GM18873 (cell line): Measurements from ENCODE around the gene MAU2.

Experiments used
- ATAC-seq: cut with Tn5 transposase; IDR thresholded peaks from one replicate; pipeline ENCODE4 v1.9.1; 2021; ENCODE audit warnings: mild to moderate bottlenecking, moderate library complexity, moderate number of reproducible peaks; ENCODE audit not compliant: unreplicated experiment, low FRiP score

MAU2 gene

GRCh38 chr19:19305696-19306095, 14.9 kb upstream of the MAU2 start:
- ATAC-seq, result no peak

DNA sequence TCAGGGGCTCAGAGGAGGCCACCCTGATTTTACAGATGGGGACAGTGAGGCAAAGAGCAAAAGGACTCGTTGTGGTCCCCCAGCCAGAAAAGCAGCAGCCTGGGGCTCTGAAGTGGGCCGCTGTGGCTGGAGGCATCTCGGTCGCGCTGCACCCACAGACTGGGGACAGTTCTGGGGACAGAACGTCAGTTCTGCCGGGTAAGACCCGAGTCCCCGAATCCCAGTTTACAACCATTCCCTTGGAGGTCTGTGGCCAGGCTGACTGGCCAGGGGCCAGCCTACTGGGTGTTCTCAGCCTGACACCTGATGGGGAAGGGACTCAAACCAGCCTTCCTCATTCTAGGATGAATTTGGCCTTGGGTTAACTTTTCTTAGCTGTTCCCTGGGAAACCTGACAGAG, 14.4 kb upstream of the MAU2 start:
- ATAC-seq, result no peak

- no peak for ATAC-seq
These were observed 12.3 kb upstream of the MAU2 start for GRCh38 chr19:19308373-19308772.

GRCh38 chr19:19315444-19315843, 5.2 kb upstream of the MAU2 start:
- no peak for ATAC-seq

DNA sequence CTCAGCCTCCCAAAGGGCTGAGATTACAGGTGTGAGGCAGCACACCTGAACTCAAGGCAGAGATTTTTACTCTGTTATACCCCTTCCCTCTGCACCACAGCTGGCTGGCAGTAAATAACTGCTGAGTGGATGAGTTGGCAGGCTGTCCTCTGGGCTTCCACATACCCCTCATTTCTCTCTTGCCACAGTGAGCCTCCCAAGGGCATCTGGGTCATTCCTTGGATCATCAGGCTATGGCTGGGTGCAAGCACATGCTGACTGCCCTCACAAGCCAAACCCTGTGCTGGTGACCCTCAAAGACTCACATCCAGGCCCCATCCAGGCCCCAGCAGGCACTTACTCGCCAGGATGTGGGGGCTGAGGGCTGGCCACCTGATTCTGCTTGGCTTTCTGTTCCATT, 4.5 kb upstream of the MAU2 start:
- no peak for ATAC-seq

DNA sequence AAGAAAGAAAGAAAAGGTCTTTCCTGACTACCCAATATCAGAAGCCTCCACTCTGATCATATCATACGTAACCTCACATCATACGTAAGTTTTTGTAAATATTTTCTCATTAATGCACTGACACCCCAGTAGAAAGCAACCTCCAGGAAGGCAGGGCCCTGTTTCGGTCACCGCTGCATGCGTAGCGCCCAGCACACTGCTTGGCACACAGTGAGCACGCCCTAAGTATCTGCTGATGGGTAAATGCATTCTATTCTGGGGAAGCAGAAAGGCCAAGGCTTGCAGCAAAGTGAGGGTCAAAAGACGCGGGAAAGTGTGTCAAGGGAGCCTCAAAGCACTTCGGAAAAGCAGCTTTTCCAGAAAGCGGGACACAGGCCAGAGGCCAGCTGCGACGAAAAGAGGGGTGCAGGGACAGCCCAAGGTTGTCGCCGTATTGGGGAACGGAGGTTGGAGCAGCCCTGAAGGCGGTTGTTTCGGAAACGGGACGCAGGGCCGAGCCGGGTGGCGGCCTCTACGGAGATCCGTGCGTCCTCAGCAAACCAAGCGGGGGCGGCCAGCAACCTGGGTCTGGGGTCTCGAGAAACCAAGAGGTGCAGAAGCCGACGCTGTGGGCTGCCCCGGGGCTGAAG, 783 bp upstream of the MAU2 start:
- no peak for ATAC-seq

- no peak for ATAC-seq
These were observed 530 bp downstream of the MAU2 start for GRCh38 chr19:19321141-19321577.

DNA sequence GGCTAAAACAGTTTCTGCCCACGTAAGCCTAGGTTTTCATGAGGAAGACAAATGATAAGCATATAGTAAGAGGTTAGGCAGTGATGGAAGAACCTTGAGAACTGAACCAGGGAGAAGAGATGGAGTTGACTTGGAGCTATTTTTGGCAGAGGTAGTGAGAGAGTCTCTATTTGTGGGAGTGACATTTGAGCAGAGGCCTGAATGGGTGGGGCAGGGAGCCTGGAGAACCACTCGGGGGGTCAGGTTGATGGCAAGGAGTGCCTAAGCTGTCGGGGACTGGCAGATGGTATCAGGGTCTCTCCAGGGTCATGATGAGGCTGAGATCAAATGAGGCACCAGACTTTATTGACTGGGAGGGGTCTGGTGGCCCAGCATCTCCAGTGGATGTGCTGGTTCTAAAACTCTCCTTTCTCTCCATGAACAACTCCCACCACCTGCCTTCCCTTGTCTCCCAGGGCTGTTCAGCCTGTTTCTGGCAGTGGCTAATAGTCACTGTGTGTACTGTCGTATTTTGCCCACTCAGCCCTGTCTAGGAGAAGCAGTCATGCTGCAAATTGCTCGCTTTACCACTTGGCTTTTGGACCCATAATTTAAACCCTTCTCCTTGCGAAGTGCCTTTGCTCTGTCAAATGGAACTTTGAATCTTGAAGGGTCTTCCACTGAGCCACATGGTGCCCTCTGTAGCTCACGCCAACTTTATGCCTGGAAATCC, 3.6 kb downstream of the MAU2 start:
- ATAC-seq, result no peak

DNA sequence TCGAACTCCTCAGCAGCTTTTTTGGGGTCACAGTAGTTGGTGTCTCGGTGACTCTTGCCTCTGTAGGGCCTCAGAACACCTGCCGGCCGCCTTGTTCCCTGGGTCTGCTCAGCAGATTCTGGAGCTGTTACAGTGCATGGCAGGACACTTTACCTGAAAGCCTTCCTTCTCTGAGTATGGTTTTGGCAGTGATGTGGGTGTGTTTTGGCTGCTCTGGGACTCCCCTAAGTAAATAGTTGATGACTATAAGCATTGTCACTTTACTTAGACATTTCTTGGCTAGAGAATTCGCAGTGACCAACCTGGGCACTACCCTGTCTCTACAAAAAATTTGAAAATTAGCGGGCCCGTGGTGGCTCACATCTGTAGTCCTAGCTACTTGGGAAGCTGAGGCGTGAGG, 7.0 kb downstream of the MAU2 start:
- ATAC-seq, result no peak

DNA sequence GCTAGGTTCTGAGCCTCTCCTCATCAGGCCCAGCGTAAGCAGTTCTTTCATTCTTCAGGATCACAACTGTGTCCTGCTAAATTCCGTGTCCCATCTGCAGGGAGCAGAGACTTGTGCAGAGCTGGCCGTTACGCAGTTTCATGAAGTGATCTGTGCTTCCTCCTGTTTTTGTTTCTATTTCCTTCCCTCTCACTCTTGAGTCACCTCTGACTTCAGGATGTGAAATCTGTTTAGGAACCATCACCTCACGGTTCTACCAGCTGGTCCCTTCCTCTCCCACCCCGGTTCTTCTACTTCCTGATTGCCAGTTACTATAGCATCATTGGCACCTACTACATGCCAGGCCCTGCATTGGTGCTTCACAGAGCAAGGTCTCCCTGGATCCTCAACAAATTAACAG, 8.5 kb downstream of the MAU2 start:
- no peak for ATAC-seq

DNA sequence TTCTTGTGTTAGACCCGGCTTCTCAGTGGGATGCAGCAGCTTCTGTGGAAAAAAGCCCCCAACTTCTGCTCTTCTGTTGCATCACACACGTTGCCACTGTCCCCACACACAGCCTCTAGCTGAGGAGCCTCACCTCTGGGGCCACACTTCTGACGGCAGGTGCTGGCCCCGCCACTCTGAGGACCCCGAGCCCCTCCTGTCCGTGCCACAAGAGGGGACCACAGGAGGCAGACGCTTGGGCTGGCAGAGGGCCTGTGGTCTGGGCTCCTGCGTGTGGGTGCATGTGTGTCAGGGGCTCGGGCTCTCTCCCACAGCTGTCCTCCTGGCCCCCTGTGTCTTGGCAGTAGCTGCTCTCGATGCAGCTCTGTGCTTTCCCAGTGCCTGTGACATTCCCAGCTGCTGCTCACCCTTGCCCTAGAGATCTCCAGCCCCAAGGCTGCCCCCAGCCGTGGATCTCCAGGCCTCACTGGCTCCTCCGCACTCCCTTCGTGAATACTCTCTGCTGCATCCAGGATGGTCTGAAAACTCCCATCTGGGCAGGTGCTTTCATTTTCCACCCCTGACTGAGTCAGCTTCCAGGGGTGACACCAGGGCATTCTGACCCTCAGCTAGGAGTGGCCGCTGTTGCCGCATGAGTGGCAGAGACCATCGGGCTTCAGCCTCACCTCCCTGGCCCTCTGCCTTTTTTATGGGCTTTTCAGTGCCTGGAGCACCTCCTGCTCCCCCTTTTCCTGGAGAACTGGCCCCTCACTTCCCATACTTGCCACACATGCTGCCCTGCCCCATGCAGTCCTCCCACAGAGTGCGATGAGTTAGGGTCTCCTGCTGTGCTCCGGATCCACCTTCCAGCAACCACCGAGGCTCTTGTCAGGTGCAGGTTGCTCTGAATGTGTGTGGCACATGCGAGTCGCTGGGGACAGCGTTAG, 13.7 kb downstream of the MAU2 start:
- ATAC-seq, result no peak

- no peak for ATAC-seq
These were observed 14.3 kb downstream of the MAU2 start for GRCh38 chr19:19334989-19335344.

- ATAC-seq, result no peak
These were observed 15.0 kb downstream of the MAU2 start for GRCh38 chr19:19335408-19336158.

GRCh38 chr19:19336597-19336996, 16.0 kb downstream of the MAU2 start:
- ATAC-seq, result no peak

DNA sequence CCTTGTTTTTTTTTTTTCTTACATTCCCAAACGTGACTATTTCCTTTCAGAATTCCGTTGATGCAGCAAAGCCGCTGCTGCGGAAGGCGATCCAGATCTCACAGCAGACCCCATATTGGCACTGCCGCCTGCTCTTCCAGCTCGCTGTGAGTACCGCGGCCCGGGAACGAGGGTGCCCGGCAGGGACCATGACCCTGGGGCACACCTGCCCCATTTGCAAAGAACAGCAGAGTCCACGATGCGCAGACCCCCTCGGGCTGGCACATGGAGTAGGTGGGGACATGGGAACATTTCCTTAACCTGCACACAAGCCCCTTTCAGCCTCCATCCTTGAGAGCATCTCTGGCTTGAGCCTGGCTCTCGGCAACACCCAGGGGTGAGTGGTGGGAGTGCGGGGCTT, 16.5 kb downstream of the MAU2 start:
- no peak for ATAC-seq

DNA sequence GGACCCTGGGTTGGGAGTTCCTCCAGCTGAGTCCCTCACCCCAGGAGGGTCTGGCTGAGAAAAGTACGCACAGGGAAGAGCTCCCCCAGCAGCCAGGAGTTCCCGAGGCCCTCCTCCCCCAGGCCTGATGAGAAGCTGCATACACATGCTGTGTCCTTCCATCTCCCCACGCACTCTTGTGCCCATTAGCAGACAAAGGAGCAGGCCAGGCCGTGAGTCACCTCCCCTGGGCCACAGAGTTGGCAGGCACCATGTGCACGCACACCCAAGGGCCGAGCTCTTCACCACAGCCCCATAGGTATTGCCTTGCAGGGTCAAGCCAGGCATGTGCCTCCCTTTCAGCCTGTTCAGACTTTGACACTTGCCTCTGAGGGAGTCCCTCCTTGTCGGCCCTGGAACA, 17.5 kb downstream of the MAU2 start:
- no peak for ATAC-seq

DNA sequence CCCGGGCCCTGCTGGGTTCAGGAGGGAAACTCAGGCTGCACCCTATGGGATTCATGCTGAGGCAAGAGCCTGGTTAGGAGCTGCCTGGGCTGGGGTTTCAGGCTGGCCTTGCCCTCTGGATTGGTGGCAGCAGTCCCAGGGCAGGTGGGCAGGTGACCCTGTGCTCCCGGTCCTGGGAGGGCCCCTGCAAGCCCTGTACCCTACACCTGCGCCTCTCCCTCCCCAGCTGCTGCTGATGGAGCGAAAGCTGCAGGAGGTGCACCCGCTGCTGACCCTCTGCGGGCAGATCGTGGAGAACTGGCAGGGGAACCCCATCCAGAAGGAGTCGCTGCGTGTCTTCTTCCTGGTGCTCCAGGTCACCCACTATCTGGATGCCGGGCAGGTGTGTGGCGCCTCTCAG, 20.4 kb downstream of the MAU2 start:
- no peak for ATAC-seq

DNA sequence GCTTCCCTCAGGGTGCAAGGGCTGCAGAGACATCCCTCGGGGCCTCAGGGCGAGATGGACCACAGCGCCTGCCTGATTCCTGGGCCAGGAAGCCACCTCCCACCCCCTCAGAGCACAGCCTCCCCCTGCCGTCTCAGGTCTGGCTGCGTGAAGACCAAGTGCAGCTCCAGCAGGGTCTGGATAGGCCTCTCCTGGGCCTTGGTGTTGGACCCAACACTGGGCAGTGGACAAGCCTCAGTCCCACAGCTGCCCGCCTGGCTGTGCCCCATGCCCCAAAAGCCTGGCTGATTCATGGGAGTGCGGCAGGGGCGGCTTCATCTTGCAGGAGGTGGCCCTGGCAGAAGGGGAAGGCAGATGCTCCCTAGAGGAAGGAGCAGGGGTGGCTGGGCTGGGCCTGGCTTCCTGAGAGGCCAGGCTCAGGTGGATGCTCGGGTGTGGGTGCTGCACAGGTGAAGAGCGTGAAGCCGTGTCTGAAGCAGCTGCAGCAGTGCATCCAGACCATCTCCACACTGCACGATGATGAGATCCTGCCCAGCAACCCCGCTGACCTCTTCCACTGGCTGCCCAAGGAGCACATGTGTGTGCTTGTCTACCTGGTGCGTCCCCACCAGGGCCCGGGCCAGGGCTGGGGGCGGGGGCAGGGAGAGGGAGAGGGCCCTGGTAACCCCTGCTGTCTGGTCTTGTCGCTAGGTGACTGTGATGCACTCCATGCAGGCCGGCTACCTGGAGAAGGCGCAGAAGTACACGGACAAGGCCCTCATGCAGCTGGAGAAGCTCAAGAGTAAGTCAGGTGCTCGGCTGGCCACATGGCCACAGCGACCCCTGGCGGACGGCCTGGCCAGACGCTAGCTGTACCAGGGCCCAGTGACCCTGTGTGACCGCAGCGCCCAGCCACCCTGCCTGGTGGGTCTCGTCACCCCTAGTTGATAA, 21.7 kb downstream of the MAU2 start:
- no peak for ATAC-seq

- ATAC-seq, result no peak
These were observed 22.4 kb downstream of the MAU2 start for GRCh38 chr19:19343016-19343362.

- no peak for ATAC-seq
These were observed 23.1 kb downstream of the MAU2 start for GRCh38 chr19:19343762-19344161.
